Activated CD4-positive, alpha-beta T cell treated with anti-CD3 and anti-CD28 coated beads for 4 hours (primary cell): ENCODE results near the gene CNNM2.
"Not testable (repeated sequence)": the region's sequence is repeated elsewhere in the genome, so short reads cannot be mapped to it uniquely, and the experiment has no call there.

Experiments used
- DNase-seq, 2 donors: peaks; one replicate each; pipeline ENCODE4 v3.0.0-alpha.2; 2020

Gene CNNM2

DNA sequence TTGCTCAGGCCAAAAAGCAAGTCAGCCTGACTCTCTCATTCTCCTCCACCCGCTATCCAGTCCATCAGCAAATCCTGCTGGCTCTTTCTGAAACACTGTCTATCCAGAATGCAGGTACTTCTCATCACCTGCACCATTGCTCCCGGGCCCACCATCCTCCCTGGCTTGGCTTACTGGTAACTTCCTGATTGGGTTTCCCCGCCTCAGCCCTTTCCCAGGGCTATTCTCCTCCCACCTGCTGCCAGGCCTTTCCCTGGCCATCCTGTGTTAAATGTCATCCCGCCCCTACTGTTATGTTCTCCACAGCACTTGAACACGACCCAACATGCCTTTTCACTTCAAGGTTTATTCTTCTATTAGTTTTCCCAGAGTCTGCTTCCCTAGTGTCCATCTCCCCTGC lies 124.0 kb downstream of the CNNM2 start:
- DNase-seq = no peak

GRCh38 chr10:103042908-103043307 lies 124.8 kb downstream of the CNNM2 start:
- no peak for DNase-seq

DNA sequence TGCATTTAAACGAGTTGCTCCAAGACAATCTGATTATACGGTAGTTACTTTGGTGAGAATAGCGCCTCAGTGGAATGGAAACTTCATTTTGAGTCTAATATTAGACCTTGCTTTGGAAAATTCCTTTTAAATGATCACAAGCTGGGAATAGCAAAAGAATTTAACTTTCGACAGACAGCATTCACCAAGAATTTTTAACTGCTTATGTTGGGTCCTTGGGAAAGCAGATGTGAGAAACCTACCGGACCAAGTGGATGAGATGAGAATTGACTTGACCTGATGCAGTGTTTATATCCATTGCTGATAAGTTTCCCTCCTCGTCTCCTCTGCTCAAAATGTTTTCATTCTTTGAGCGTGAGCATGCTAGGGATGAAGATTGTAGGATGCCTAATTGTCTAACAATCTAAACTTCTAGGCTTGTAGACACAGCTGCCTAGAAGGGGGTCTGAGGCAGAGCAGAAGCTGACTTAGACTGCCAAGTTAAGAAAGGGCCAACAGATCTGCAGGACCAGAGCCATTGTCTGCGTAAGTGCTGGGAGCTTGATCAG lies 126.9 kb downstream of the CNNM2 start:
- DNase-seq = no peak

DNA sequence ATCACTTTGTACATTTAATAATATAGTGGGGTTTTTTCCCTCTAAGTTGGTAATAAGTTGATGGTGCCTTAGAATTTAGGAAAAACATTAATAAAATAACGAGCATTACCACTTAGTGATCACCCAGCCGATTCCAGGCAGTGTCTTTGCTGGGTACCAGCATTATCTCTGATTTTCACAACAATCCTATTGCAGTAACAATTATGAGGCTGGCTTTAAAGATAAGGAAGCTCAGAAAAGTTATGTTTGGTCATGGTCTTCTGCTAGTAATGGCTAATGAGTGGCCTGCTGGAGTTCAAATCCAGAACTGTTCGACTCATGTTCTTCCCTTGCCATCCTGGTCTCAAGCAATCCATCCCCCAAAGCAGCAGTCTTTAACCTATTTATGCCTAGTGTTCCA lies 127.9 kb downstream of the CNNM2 start:
- no peak for DNase-seq

GRCh38 chr10:103047381-103047780 lies 129.3 kb downstream of the CNNM2 start:
- DNase-seq = no peak

DNA sequence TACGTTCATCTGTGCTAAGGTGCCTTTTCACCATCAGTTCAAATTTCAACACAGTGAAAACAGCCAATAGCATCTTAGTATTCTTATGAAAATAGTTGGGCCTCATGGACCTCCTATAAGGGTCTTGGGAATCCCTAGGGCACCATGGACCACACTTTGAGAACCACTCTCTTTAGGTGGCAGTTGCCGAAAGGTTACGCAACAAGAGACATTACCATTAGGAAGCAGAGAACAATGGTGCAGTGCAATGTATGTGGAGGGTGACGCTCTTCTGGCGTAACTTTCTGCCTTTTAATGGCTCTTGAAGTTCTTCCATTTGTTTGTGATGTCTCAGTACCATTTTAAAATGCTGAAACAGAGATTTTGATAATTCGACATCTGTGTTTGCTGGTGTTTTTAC lies 131.1 kb downstream of the CNNM2 start:
- DNase-seq = no peak

GRCh38 chr10:103053659-103054581 lies 135.8 kb downstream of the CNNM2 start:
- DNase-seq = peak; percentile 9 to 26

GRCh38 chr10:103054621-103055020 lies 136.5 kb downstream of the CNNM2 start:
- DNase-seq = no peak

GRCh38 chr10:103055105-103055504 lies 137.0 kb downstream of the CNNM2 start:
- no peak for DNase-seq

GRCh38 chr10:103058034-103058433 lies 139.9 kb downstream of the CNNM2 start:
- no peak for DNase-seq

DNA sequence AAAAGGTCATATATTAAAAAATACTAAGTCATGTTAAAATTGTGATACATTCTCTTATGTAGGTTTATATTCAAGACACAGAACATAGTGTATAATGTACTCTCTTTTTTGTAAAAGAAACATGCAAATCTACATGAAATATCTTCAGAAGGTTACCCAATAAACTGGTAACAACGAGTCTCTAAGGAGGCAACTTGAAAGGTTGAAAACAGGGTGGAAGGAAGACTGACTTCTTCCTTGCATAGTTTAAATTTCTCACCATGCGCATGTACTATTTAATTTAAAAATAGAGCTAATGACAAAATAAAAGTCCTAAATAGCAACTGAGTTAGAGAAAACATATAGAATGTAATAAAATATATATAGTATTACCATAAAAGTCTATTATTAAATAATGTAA lies 142.5 kb downstream of the CNNM2 start:
- DNase-seq = no peak

DNA sequence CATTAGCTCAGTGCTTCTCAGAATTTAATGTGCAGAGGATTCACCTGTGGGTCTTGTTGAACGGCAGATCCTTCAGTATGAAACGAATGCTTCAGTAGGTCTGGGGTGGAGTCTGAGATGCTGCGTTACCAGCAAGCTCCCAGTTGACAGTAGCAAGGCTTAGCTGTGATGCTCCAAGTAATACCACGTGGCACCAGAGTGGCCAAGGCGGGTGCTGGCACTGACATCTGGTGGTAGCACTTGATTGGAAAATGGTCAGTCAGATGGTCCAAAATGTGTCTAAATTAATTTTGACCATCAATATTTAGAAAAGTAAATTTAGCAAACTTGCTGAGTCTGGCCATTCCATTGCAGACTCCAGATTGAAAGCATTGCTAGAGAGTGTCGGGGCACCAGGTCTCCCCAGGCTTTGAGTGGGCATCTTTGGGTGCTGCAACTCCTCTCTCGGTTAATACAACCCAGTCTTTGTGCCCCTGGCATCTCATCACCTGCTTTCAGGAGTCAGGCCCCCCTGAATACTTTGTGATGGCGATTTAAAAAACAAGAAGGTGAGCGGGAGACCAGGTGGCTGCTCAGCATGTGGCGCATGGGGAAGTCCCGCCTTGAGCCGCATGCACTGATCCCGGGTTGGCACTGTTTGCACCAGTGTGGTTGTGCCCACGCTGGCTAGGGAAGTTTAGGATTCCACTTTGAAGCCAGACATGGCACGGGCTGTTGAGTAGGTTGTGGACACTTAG lies 144.9 kb downstream of the CNNM2 start:
- DNase-seq = no peak

DNA sequence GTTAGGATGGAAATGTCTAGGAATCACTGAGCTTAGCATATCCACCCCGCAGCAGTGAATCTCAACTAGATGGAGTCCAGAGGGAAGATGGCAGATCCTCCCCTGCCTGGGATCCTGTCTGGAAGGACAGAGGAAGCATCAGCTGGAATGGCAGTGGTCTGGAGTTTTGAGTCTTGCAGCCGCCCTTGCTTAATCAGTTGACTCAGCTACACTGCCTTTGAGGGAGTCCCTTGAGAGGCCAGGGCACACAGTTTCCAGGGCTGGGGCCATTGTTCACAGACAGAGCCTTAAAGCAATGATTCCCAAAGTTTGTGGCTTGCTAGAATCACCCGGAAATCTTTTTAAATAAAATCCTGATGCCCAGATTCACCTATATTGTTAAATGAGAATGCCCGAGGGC lies 146.9 kb downstream of the CNNM2 start:
- DNase-seq = no peak

DNA sequence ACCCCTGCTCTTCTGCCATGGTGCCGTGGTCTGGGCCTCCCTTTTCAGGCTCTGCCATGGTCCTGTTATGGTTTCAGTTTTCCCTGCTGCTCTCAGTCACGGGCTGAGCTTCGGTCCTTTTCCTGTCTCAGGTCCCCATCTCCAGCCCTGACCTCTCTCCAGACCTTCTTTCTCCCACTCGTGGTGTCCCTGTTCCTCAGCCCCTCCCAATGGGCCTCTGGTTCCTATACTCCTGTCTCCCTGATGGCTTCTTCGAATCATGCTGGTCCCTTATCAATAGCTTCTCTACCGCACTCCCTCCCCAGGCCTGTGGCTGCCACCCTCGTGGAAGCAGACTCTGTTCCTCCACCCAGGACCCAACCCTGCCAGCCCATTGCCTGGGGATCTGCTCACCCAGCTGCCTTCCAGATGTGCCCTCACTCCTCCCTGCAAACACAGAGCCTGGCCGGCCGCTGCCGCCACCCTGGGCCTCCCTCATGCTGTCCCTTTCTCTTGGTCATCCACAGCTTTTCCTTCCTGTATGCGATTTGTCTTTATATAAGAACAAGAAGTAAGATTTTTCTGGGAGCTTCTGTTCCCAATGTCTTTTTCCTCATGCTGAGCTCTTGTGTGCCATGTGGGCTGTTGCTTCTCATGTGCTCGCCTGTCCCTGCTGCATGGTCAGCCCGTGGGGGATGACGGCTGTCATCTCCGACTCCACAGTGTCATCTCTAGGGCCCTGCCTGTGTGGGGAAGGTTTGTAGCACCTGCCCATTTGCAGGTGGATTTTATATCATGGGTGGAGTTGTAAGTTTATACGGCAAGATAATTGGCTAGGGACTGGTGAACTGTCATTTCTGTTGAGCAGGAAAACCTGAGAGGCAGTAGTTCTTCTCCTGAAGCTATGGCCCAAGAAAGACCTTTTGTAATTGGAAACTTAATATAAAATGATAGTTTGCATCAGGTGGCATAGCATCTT lies 148.3 kb downstream of the CNNM2 start:
- no peak for DNase-seq

DNA sequence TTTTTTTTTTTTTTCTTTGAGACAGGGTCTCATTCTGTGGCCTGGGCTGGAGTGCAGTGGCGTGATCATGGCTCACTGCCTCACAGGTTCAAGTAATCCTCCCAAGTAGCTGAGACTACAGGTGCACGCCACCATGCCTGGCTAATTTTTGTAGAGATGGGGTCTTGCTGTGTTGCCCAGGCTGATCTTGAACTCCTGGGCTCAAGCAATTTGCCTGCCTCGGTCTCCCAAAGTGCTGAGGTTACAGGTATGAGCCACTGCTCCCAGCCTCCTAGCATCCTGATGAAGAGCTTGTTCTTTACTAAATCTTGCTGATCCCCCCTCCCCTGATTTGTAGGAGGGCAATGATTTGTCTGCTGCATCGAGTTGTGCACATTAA lies 149.0 kb downstream of the CNNM2 start:
- not testable (repeated sequence) for DNase-seq

- DNase-seq = no peak
Measured at GRCh38 chr10:103067484-103067883, 149.4 kb downstream of the CNNM2 start.

DNA sequence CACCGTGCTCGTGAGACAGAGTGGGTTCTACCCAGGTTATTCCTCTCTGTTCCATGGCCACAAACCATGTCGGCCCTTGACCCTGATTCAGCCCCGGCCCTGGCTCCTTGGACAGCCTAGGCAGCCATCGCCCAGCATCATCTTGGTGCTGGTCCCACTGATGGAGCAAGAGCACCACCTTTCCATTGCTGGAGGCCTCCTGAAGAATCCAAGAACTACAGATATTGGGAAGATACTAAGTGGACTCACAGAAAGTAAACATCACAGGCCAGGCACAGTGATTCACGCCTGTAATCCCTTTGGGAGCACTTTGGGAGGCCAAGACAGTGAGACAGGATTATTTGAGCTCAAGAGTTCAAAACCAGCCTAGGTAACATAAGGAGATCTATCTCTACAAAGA lies 149.9 kb downstream of the CNNM2 start:
- no peak for DNase-seq

DNA sequence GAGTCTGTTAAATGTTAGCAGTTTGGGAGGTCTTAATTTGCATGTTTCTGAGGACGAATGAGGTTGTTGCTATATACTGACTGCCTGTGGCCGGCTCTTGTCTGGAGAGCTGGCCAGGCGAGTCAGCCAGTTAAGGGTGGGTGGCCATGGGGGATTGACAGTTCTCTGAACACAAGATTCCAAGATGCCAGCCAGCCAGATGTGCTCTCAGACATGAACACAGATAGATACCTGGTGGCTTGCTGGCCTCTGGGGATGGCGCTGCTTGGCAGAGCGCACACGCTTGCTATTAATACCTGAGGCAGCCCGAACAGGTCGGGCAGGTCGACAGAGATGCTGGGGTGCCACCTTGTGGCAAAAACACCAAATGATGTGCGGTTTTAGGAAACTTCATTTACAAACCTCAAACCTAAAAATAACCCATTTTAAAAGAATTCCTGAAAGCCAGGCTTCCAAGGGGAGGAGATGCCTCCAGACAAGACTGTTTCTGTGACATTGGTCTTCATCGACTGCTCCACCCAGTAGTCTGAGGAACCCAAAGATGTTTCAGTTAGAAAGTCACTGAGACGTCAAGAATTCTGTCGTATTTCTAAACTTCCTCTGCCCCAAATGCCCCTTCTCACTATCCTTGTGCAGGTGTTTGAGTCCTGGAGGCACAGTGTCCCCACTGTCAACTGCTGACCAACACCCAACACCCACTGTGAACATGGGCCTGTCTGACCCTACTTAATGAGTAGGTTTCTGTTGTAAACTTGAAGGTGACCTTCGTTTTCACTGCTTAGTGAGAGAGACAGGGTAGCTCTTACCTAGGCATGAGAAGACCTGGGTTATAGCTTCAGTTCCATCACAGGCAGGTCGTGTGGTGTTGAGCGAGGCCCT lies 151.6 kb downstream of the CNNM2 start:
- peak; percentile 61 to 69 for DNase-seq

- no peak for DNase-seq
Measured at GRCh38 chr10:103072276-103072675, 154.2 kb downstream of the CNNM2 start.

DNA sequence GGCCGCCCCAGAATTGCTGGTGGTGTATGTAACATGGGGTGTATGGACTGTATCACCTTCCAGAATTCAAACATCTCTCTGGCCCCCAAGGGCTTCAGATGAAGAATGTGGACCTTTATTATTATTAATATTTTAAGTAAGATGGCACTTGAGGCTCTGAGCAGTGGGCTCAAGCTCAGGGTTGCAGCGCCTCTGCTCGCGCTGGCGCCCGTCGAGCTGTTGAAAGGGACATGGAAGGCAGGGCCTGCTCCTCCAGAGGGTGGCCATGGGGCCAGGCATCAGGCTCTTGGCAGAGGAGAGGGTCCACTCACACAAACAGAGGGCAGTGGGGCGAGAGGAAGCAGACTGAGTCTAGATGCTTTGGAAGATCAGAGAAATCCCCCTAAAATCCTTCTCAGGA lies 154.8 kb downstream of the CNNM2 start:
- DNase-seq = no peak

GRCh38 chr10:103077020-103077419 lies 158.9 kb downstream of the CNNM2 start:
- DNase-seq = no peak
